Left renal pelvis (tissue), 4 donors: ENCODE data around the gene EHMT1. TPM values are rescaled to one million over a fixed set of nuclear protein-coding genes. Genes with fewer than 3 reads are reported as not detected.

Experiments used
- DNase-seq, 4 donors: peaks; one replicate each; pipeline ENCODE4 v3.0.0-alpha.2; 2013; ENCODE audit warnings: low read depth in 4 of 4, low spot score in 3 of 4
- polyA plus RNA-seq, 4 donors: library from polyadenylated mRNA; unstranded; fragments of 120-200 nt; gene quantifications; one replicate each; pipeline ENCODE4 v1.2.1, GENCODE V29; 2013; ENCODE audit not compliant: insufficient read length in 4 of 4

The EHMT1 gene
- polyA plus RNA-seq, 4 donors = 61.2 to 81.3 (median 72.9) TPM

- no peak for DNase-seq
Observed at GRCh38 chr9:137670391-137671195, 51.8 kb downstream of the EHMT1 start.

GRCh38 chr9:137671196-137671538 lies 52.4 kb downstream of the EHMT1 start:
- DNase-seq = no peak

- DNase-seq = no peak
Observed at GRCh38 chr9:137671721-137672120, 52.9 kb downstream of the EHMT1 start.

GRCh38 chr9:137672907-137673791 lies 54.3 kb downstream of the EHMT1 start:
- no peak for DNase-seq

GRCh38 chr9:137673886-137674285 lies 55.1 kb downstream of the EHMT1 start:
- no peak for DNase-seq

- DNase-seq = no peak
Observed at GRCh38 chr9:137674307-137674975, 55.6 kb downstream of the EHMT1 start.

GRCh38 chr9:137674976-137675320 lies 56.1 kb downstream of the EHMT1 start:
- DNase-seq = no peak

- no peak for DNase-seq
Observed at GRCh38 chr9:137676998-137677397, 58.2 kb downstream of the EHMT1 start.

GRCh38 chr9:137678202-137678601 lies 59.4 kb downstream of the EHMT1 start:
- no peak for DNase-seq

- no peak for DNase-seq
Observed at GRCh38 chr9:137679249-137679648, 60.4 kb downstream of the EHMT1 start.

- no peak for DNase-seq
Observed at GRCh38 chr9:137679695-137680305, 61.0 kb downstream of the EHMT1 start.

- DNase-seq = no peak
Observed at GRCh38 chr9:137680444-137681358, 61.9 kb downstream of the EHMT1 start.

- no peak for DNase-seq
Observed at GRCh38 chr9:137682428-137683105, 63.8 kb downstream of the EHMT1 start.

- DNase-seq = no peak
Observed at GRCh38 chr9:137683262-137683864, 64.6 kb downstream of the EHMT1 start.

- DNase-seq = no peak
Observed at GRCh38 chr9:137685035-137685740, 66.4 kb downstream of the EHMT1 start.

- DNase-seq = no peak
Observed at GRCh38 chr9:137685741-137686420, 67.1 kb downstream of the EHMT1 start.

GRCh38 chr9:137688261-137688660 lies 69.5 kb downstream of the EHMT1 start:
- DNase-seq = no peak

GRCh38 chr9:137688725-137689124 lies 69.9 kb downstream of the EHMT1 start:
- DNase-seq = no peak
